Karpas-422 (cell line): ENCODE measurements around the gene RSPO3. TPM values are rescaled to one million over a fixed set of nuclear protein-coding genes. Genes with fewer than 3 reads are reported as not detected.
"Not testable (repeated sequence)": the region's sequence is repeated elsewhere in the genome, so short reads cannot be mapped to it uniquely, and the experiment has no call there.

Experiments used
- DNase-seq: peaks from one replicate; pipeline ENCODE4 v3.0.0-alpha.2; 2015
- H2AFZ ChIP-seq: fragments of 200-600 bp; sonication (generic); 2 replicates; pipeline ENCODE4 v1.6.1; 2014; ENCODE audit warnings: antibody characterized with exemption, low read length, mixed read lengths
- H3K27ac ChIP-seq: fragments of 200-600 bp; sonication (generic); 2 replicates; pipeline ENCODE4 v1.5.1; 2014; ENCODE audit warnings: mild to moderate bottlenecking, low read length, moderate library complexity
- H3K27me3 ChIP-seq: fragments of 200-600 bp; sonication (generic); 2 replicates; pipeline ENCODE4 v1.6.1; 2014; ENCODE audit warnings: low read length, mixed read lengths
- H3K36me3 ChIP-seq: fragments of 200-600 bp; sonication (generic); 2 replicates; pipeline ENCODE4 v1.6.1; 2014; ENCODE audit warnings: low read length, mixed read lengths; ENCODE audit not compliant: insufficient read depth
- H3K4me1 ChIP-seq: fragments of 200-600 bp; sonication (generic); 2 replicates; pipeline ENCODE4 v1.6.1; 2014; ENCODE audit warnings: mild to moderate bottlenecking, low read length, mixed read lengths
- H3K4me2 ChIP-seq: fragments of 200-600 bp; sonication (generic); 2 replicates; pipeline ENCODE4 v1.6.1; 2014; ENCODE audit warnings: low read length, low read depth, mild to moderate bottlenecking; ENCODE audit not compliant: poor library complexity, severe bottlenecking
- H3K4me3 ChIP-seq: fragments of 200-600 bp; sonication (generic); 2 replicates; pipeline ENCODE4 v1.5.1; 2014; ENCODE audit warnings: mild to moderate bottlenecking, antibody characterized with exemption, low read length, mixed read lengths
- H3K79me2 ChIP-seq: fragments of 200-600 bp; sonication (generic); 2 replicates; pipeline ENCODE4 v1.6.1; 2014; ENCODE audit warnings: mild to moderate bottlenecking, low read length, mixed read lengths
- H3K9ac ChIP-seq: fragments of 200-600 bp; sonication (generic); 2 replicates; pipeline ENCODE4 v1.6.0; 2014; ENCODE audit warnings: low read length
- H3K9me2 ChIP-seq: fragments of 200-600 bp; sonication (generic), shearing (Covaris generic); replicated peaks from 2 replicates; pipeline ENCODE4 v1.6.0; 2014; ENCODE audit warnings: mild to moderate bottlenecking, low read length, moderate library complexity; ENCODE audit not compliant: insufficient read depth
- H3K9me3 ChIP-seq: fragments of 300-700, 200-600 bp; sonication (generic); 2 replicates; pipeline ENCODE4 v1.6.1; 2014; ENCODE audit warnings: low read length, mixed read lengths
- H4K20me1 ChIP-seq: fragments of 200-600 bp; sonication (generic); 2 replicates; pipeline ENCODE4 v1.6.1; 2014; ENCODE audit warnings: mild to moderate bottlenecking, antibody characterized with exemption, low read length, low read depth; ENCODE audit not compliant: insufficient read depth
- total RNA-seq: library from RNA; depleted of rRNA; stranded (reverse); fragments of >200 nt; shearing (Covaris generic); gene quantifications from 2 replicates; pipeline ENCODE4 v1.2.3, GENCODE V29; 2014; ENCODE audit warnings: low replicate concordance

The RSPO3 gene
- total RNA-seq, 1 experiment from 2014 or later, result not detected

DNA sequence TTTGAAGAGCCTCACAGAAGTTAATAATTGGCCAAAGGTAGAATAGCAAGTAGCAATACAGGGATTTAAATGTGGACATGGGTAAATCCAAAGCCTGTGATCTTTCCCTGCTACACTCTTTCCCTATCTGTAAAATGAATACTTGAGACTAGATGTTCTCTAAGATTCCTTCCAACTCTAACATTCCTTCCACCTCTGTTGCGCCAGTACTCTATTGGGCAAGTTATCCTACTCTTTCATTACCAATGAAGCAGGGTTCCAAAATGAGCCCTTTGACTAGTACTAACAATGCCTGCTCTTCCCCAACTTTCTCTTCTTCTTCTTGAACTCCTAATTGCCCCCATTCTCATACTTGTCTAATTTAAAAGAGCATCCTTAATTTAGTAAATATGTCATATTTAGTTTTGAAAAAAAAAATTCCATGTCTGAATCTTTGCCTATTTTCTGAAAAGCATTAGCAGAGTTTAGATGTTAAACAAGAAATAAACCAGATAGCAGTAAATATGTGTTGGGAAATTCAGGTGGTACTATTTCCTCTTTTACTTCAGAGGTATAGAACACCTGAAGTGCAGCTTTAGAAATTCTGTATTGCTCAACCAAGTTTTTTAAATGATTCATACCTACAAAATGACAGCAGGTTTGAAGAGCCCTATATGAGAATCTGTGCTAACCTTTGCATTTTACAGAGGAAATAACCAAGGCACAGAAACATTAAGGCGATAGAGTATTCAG, 35.1 kb upstream of the RSPO3 start:
- H3K79me2 ChIP-seq, result no peaks in the 10 kb centered on the region
- H3K36me3 ChIP-seq, result no peaks in the 10 kb centered on the region
- H3K4me3 ChIP-seq, result no peak overlapping the region
- no peaks in the 10 kb centered on the region for H3K9me3 ChIP-seq
- no peak overlapping the region for H3K9ac ChIP-seq
- H3K27me3 ChIP-seq, result no peaks in the 10 kb centered on the region
- DNase-seq, result no peak
- H2AFZ ChIP-seq, result no peak overlapping the region
- H4K20me1 ChIP-seq, result no peaks in the 10 kb centered on the region
- H3K27ac ChIP-seq, result no peak overlapping the region
- H3K4me1 ChIP-seq, result no peaks in the 10 kb centered on the region
- no peaks in the 10 kb centered on the region for H3K9me2 ChIP-seq
- H3K4me2 ChIP-seq, result no peak overlapping the region

DNA sequence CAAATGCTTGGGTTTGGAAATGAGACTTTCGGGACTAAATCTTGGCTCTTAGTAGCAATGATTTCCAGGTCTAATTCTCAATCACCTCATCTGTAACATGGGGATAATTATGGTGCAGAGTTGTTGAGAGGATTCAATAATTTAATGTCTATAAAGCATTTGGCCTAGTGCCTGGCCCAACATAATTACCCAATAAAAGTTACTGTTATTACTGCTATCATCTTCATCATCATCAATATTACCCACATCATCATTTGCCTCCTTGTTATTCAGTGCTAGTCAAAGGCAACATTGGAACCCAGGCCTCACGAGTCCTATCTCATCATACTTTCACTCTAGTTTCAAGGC, 34.5 kb upstream of the RSPO3 start:
- H4K20me1 ChIP-seq, result no peaks in the 10 kb centered on the region
- H3K9me3 ChIP-seq, result no peaks in the 10 kb centered on the region
- H3K4me1 ChIP-seq, result no peaks in the 10 kb centered on the region
- H3K36me3 ChIP-seq, result no peaks in the 10 kb centered on the region
- H3K4me3 ChIP-seq, result no peak overlapping the region
- no peak overlapping the region for H3K9ac ChIP-seq
- no peaks in the 10 kb centered on the region for H3K27me3 ChIP-seq
- no peak overlapping the region for H3K27ac ChIP-seq
- H3K4me2 ChIP-seq, result no peak overlapping the region
- DNase-seq, result no peak
- no peaks in the 10 kb centered on the region for H3K9me2 ChIP-seq
- no peak overlapping the region for H2AFZ ChIP-seq
- no peaks in the 10 kb centered on the region for H3K79me2 ChIP-seq

DNA sequence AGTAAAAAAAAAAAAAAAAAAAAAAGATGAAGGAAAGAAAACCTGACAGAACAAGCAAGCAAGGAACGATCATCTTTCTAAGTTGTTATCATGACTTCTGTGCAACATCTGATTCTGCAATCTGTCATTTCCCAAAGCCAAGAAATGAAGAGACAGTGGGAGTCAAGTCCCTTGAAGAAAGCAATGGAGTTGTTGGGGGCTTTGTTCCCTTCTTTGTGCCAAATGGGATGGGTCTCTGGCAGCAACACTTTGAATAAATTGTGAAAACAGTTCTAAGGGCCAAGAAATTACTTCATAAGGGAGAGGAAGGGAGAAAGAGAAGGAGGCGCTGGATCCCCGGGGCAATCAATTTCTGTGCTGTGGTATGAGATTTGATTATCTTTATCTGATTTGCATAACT, 33.3 kb upstream of the RSPO3 start:
- Histone ChIP-seq H4K20me1 (no peaks in the 10 kb centered on the region), H3K4me3 (no peak overlapping the region), H2AFZ (no peak overlapping the region), H3K79me2 (no peaks in the 10 kb centered on the region), H3K36me3 (no peaks in the 10 kb centered on the region), H3K4me1 (no peaks in the 10 kb centered on the region), H3K4me2 (no peak overlapping the region), H3K27me3 (no peaks in the 10 kb centered on the region), H3K9me2 (no peaks in the 10 kb centered on the region), H3K9me3 (no peaks in the 10 kb centered on the region), H3K9ac (no peak overlapping the region), H3K27ac (no peak overlapping the region)
- no peak for DNase-seq

DNA sequence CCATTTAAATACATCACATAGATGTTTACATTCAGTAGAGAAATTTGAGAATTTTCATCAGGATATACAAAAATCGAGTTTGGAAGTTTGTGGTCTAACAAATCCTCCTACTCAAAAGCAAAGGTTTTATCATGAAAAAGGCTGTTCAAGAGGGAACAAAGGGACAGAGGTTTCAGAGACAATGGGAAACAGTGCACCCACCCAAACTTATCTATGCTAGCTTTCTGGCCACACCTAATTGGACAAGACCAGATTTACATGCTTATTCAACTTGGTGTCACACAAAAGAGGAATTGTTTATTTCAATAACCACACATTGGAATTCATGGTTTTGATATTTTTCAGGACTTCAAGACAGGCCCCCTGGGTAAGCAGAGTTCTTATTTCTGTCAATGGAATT, 28.4 kb upstream of the RSPO3 start:
- no peak overlapping the region for H2AFZ ChIP-seq

DNA sequence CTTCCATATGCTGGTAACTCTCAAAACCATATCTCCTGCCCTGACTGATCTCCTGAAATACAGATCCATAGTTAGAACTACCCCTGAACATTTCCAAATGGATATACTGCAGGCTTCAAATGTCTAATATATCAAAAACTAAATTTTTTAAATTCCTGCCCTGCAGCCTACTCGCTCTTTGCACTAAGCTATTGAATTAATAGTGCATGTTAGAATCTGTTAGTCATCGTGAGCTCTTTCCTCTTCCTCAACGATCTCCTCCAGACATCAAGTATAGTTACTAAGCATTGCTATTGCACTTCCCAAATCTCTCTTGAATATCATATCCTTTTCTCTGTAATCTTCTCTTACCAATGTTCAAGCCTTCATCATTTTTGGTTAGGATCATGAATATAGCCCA, 26.0 kb upstream of the RSPO3 start:
- Histone ChIP-seq H4K20me1 (no peaks in the 10 kb centered on the region), H3K9me2 (no peaks in the 10 kb centered on the region), H3K4me1 (no peaks in the 10 kb centered on the region), H3K36me3 (no peaks in the 10 kb centered on the region), H3K9me3 (no peaks in the 10 kb centered on the region), H3K27me3 (no peaks in the 10 kb centered on the region), H3K9ac (no peak overlapping the region), H3K4me3 (no peak overlapping the region), H3K79me2 (no peaks in the 10 kb centered on the region), H3K27ac (no peak overlapping the region), H2AFZ (no peak overlapping the region), H3K4me2 (no peak overlapping the region)
- DNase-seq, result no peak

More for the DNA sequence above, 28.4 kb upstream of the RSPO3 start:
- Histone ChIP-seq H3K4me1 (no peaks in the 10 kb centered on the region), H3K36me3 (no peaks in the 10 kb centered on the region), H3K9ac (no peak overlapping the region), H3K27ac (no peak overlapping the region), H3K27me3 (no peaks in the 10 kb centered on the region), H3K9me2 (no peaks in the 10 kb centered on the region), H3K4me3 (no peak overlapping the region), H4K20me1 (no peaks in the 10 kb centered on the region), H3K4me2 (no peak overlapping the region), H3K79me2 (no peaks in the 10 kb centered on the region), H3K9me3 (no peaks in the 10 kb centered on the region)
- no peak for DNase-seq

DNA sequence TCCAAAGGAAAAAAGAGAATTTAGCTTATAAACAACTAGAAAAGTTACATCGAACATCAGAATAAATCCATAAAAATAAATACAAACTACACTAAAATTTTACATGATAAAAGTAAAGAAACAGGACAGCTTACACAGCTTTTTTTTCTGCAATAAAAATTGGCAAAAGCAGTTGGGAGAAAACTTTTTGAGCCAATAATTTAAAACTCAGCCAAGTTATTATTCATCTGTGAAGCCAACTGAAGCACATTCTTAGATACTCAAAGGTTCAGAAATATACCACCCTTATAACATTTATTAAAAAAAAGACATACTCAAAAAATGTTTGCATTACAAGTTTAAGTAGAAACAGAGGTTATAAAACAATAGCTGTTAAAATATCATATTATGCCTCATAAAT, 23.7 kb upstream of the RSPO3 start:
- H3K4me3 ChIP-seq, result no peak overlapping the region
- no peaks in the 10 kb centered on the region for H3K9me3 ChIP-seq
- no peak overlapping the region for H3K4me2 ChIP-seq
- H3K36me3 ChIP-seq, result no peaks in the 10 kb centered on the region
- no peaks in the 10 kb centered on the region for H4K20me1 ChIP-seq
- no peaks in the 10 kb centered on the region for H3K4me1 ChIP-seq
- no peak overlapping the region for H3K27ac ChIP-seq
- no peaks in the 10 kb centered on the region for H3K79me2 ChIP-seq
- H2AFZ ChIP-seq, result no peak overlapping the region
- H3K27me3 ChIP-seq, result no peaks in the 10 kb centered on the region
- H3K9ac ChIP-seq, result no peak overlapping the region
- DNase-seq, result no peak
- no peaks in the 10 kb centered on the region for H3K9me2 ChIP-seq

DNA sequence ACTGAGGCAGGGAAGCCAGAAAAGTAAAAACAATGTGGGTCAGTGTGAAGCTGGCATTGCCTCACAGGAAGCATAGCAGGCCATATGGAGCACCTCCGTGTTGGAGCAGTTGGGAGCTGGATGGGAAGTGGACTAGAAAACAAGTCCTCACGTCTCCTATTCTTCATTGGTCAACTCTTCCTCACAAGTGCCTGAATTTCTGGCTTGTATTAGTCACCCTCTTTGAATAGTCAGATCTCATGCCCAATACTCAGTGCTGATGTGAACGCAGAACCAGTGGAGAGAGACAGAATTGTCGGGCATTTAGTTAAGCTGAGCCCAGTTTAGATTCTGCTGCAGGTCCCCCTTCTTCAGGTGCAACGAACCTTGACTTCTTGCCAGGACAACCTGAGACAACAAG, 22.3 kb upstream of the RSPO3 start:
- no peaks in the 10 kb centered on the region for H3K4me1 ChIP-seq
- H3K9me2 ChIP-seq, result no peaks in the 10 kb centered on the region
- no peak overlapping the region for H2AFZ ChIP-seq
- H3K9ac ChIP-seq, result no peak overlapping the region
- H3K9me3 ChIP-seq, result no peaks in the 10 kb centered on the region
- no peak for DNase-seq
- H4K20me1 ChIP-seq, result no peaks in the 10 kb centered on the region
- no peaks in the 10 kb centered on the region for H3K27me3 ChIP-seq
- no peak overlapping the region for H3K27ac ChIP-seq
- H3K4me2 ChIP-seq, result no peak overlapping the region
- H3K36me3 ChIP-seq, result no peaks in the 10 kb centered on the region
- no peak overlapping the region for H3K4me3 ChIP-seq
- H3K79me2 ChIP-seq, result no peaks in the 10 kb centered on the region

DNA sequence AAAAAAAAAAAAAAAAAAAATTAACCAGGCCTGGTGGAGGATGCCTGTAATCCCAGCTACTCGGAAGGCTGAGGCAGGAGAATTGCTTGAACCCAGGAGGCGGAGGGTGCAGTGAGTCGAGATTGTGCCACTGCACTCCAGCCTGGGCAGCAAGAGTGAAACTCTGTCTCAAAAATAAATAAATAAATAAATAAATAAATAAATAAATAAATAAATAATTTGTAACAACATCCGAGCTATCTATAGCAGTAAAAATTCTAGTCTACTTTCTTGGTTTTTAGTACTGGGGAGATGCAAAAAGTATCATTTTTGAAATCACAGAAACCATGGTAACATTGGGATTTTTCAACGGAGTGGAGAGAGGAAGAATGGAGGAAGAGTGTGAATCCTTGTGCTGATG, 21.0 kb upstream of the RSPO3 start:
- H3K4me1 ChIP-seq, H3K9me2 ChIP-seq, H3K9me3 ChIP-seq, DNase-seq, H4K20me1 ChIP-seq, H3K36me3 ChIP-seq, H3K79me2 ChIP-seq, H3K27ac ChIP-seq, H3K4me2 ChIP-seq, H3K4me3 ChIP-seq, H3K27me3 ChIP-seq, H3K9ac ChIP-seq, H2AFZ ChIP-seq: not testable (repeated sequence)
